HAP-1 (cell line): ENCODE results near the gene COG1.

Experiments used
- DNase-seq, 2 experiments: peaks; one replicate each; pipeline ENCODE4 v3.0.0-alpha.2; 2016 to 2020; ENCODE audit warnings: low spot score in 2 of 2
- H3K27me3 ChIP-seq: fragments of 250-450 bp; sonication (Bioruptor Pico); 2 replicates; pipeline ENCODE4 v1.5.1; 2020; ENCODE audit warnings: low read depth, mild to moderate bottlenecking, moderate library complexity
- H3K36me3 ChIP-seq: fragments of 250-450 bp; sonication (Bioruptor Pico); replicated peaks from 2 replicates; pipeline ENCODE4 v1.5.1; 2020; ENCODE audit warnings: mild to moderate bottlenecking
- H3K4me1 ChIP-seq: fragments of 250-450 bp; sonication (Bioruptor Pico); 2 replicates; pipeline ENCODE4 v1.5.1; 2020; ENCODE audit warnings: mild to moderate bottlenecking
- H3K4me3 ChIP-seq: fragments of 250-450 bp; sonication (Bioruptor Pico); 2 replicates; pipeline ENCODE4 v1.5.1; 2020; ENCODE audit warnings: mild to moderate bottlenecking, moderate library complexity
- H3K9me3 ChIP-seq: fragments of 250-450 bp; sonication (Bioruptor Pico); 2 replicates; pipeline ENCODE4 v1.5.1; 2020; ENCODE audit warnings: mild to moderate bottlenecking, moderate library complexity
- in situ Hi-C: fragments of 300-500 bp; cut with MboI; formaldehyde crosslinking; loops from 3 replicates; pipeline ENCODE4 v1.14.3; 2020; ENCODE audit warnings: low sequenced_read_pairs, inconsistent platforms, mixed read lengths

The COG1 gene

DNA sequence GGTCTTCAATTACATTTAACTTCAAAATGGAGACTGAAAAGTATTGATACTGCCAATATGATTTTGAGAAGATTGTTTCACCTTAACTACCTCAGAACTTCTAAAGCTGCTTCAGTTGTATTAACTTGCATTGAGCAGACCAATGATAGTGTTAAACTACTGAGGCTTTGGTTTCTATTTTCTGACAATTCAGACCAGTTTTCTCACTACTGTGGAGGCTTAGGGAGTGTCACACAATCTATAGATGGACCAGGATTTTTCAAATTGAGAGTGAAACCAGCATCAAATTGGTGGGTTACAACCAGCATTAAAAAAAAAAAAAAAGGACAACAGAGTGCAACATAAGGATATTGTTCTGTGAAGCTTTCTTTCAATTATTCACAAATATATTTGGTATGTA lies 21.2 kb downstream of the COG1 start:
- H3K36me3 ChIP-seq: peaks cover 12% of the 10 kb centered on the region
- no peaks in the 10 kb centered on the region for H3K4me1 ChIP-seq
- in situ Hi-C loops: no loop called here
- DNase-seq: no peak
- no peaks in the 10 kb centered on the region for H3K9me3 ChIP-seq
- no peaks in the 10 kb centered on the region for H3K27me3 ChIP-seq
- no peak overlapping the region for H3K4me3 ChIP-seq

DNA sequence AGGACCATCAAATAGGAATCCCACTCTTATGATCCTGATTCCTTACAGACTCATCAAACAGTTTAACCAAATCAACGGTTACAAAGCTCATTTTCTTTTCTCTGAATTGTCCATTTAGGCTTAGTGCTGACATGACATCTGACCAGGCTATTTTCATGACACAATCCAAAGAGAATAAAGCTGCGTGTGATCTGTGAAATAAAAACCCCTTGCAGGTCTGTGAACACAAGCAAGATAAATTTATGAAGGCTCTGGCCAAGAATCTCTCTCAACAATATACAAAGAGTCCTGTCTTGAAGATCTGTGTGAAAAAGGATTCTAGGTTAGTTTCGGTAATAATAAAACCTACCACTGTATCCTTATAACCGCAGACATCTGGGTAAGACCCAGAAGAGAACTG lies 22.0 kb downstream of the COG1 start:
- in situ Hi-C loops: no loop called here
- no peak for DNase-seq
- H3K4me1 ChIP-seq: no peaks in the 10 kb centered on the region
- peaks cover 4% of the 10 kb centered on the region for H3K36me3 ChIP-seq
- no peak overlapping the region for H3K4me3 ChIP-seq
- H3K9me3 ChIP-seq: no peaks in the 10 kb centered on the region
- H3K27me3 ChIP-seq: no peaks in the 10 kb centered on the region

DNA sequence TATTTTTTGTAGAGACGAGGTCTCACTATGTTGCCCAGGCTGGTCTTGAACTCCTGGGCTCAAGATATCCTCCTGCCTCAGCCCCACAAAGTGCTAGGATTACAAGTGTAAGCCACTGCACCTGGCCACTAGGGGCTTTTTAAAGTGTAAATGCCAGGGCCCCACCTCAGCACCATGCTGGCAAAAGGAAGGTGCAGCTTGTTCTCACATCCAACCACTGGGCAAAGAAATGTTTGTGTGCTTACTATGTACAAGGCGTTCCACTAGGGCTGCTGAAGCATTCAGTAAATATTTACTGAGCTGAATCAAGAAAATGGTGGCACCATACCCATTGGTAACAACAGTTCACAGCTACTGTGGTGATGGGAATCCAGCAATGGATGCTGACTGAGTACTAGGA lies 22.6 kb downstream of the COG1 start:
- Histone ChIP-seq H3K4me3 (no peak overlapping the region), H3K27me3 (no peaks in the 10 kb centered on the region), H3K4me1 (no peaks in the 10 kb centered on the region), H3K36me3 (peaks cover 4% of the 10 kb centered on the region), H3K9me3 (no peaks in the 10 kb centered on the region)
- no peak for DNase-seq
- in situ Hi-C loops: no loop called here

GRCh38 chr17:73223626-73224230 lies 30.9 kb downstream of the COG1 start:
- Histone ChIP-seq H3K4me1 (peaks cover 16% of the 10 kb centered on the region), H3K36me3 (no peaks in the 10 kb centered on the region; the same call in 1 of the 2 replicates), H3K27me3 (no peaks in the 10 kb centered on the region), H3K4me3 (no peak overlapping the region), H3K9me3 (no peaks in the 10 kb centered on the region)
- in situ Hi-C loops: no loop called here
- DNase-seq: no peak

- no peak overlapping the region for H3K4me3 ChIP-seq
- H3K4me1 ChIP-seq: peaks cover 21% of the 10 kb centered on the region
- H3K9me3 ChIP-seq: no peaks in the 10 kb centered on the region
- H3K27me3 ChIP-seq: no peaks in the 10 kb centered on the region
- in situ Hi-C loops: no loop called here
- H3K36me3 ChIP-seq: no peaks in the 10 kb centered on the region; the same call in 1 of the 2 replicates
- DNase-seq: no peak
These were observed 31.4 kb downstream of the COG1 start for GRCh38 chr17:73224237-73224636.

DNA sequence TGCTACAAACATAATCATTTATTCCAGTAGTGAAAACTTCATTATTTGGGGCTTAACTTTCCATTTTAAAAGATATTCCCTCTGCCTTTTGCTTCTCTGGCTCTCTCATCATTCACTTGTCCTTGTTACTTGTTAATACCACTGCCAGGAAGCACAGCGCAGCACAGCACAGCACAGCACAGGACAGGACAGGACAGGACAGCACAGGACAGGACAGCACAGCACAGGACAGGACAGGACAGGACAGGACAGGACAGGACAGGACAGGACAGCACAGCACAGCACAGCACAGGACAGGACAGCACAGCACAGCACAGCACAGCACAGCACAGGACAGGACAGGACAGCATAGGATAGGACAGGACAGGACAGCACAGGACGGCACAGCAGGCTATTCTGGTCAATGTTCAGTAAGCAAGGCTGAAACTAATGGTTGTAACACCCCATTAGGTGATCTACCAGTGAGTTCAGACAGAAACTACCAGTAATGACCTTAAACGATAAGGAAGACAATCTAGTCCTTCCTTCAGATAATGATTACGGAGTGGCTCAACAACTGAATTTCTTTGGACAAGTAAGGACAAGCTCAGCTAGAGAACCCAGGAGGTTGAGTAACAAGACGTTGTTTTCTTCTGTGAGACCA lies 31.9 kb downstream of the COG1 start:
- peaks cover 22% of the 10 kb centered on the region for H3K4me1 ChIP-seq
- in situ Hi-C loops: no loop called here
- no peaks in the 10 kb centered on the region for H3K27me3 ChIP-seq
- H3K36me3 ChIP-seq: no peaks in the 10 kb centered on the region; the same call in 1 of the 2 replicates
- no peak for DNase-seq
- H3K9me3 ChIP-seq: no peaks in the 10 kb centered on the region
- no peak overlapping the region for H3K4me3 ChIP-seq

DNA sequence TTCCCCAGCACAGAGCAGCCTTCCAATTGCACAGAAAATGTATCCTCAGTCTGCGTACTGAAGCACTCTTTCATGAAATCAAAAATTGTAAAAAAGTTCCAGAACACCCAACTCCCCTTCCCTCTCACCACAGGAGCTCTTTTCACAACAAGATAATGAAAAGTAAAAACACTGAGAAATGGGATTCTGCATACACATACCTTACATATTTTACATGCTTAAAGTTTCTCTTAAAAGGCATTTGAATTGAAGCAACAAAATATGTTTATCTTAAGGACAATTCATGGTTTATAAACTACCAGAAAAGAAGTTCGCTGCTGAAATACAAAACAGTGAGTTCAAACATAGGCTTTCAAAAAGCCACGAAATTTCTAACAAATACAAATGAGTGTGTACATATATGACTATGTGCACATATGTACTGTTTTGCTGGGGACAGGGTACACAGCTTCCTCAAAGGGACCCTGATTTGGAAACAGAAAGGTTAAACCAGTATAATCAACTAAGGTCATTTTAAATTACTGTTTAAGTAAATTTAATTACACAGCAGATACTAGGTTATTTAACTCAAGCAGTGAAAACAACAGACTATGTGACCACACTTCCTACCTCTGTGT lies 33.8 kb downstream of the COG1 start:
- DNase-seq: peak in 1 of 2 experiments; percentile 49
- no peaks in the 10 kb centered on the region for H3K27me3 ChIP-seq
- no peaks in the 10 kb centered on the region; the same call in 1 of the 2 replicates for H3K36me3 ChIP-seq
- H3K4me1 ChIP-seq: peaks cover 22% of the 10 kb centered on the region
- H3K4me3 ChIP-seq: no peak overlapping the region
- in situ Hi-C loops: no loop called here
- no peaks in the 10 kb centered on the region for H3K9me3 ChIP-seq

- no peak overlapping the region for H3K4me3 ChIP-seq
- no peak for DNase-seq
- H3K4me1 ChIP-seq: peaks cover 22% of the 10 kb centered on the region
- no peaks in the 10 kb centered on the region; the same call in 1 of the 2 replicates for H3K36me3 ChIP-seq
- no peaks in the 10 kb centered on the region for H3K9me3 ChIP-seq
- no peaks in the 10 kb centered on the region for H3K27me3 ChIP-seq
- in situ Hi-C loops: no loop called here
These were observed 34.5 kb downstream of the COG1 start for GRCh38 chr17:73227379-73227778.

- no peaks in the 10 kb centered on the region for H3K9me3 ChIP-seq
- no peaks in the 10 kb centered on the region for H3K27me3 ChIP-seq
- peaks cover 22% of the 10 kb centered on the region for H3K4me1 ChIP-seq
- H3K4me3 ChIP-seq: no peak overlapping the region
- in situ Hi-C loops: no loop called here
- no peak for DNase-seq
- H3K36me3 ChIP-seq: no peaks in the 10 kb centered on the region; the same call in 1 of the 2 replicates
These were observed 35.1 kb downstream of the COG1 start for GRCh38 chr17:73227944-73228343.

- in situ Hi-C loops: no loop called here
- peak in 1 of 2 experiments; percentile 31 for DNase-seq
- Histone ChIP-seq H3K36me3 (no peaks in the 10 kb centered on the region; the same call in none of the 2 replicates), H3K9me3 (no peaks in the 10 kb centered on the region), H3K27me3 (no peaks in the 10 kb centered on the region), H3K4me3 (no peak overlapping the region), H3K4me1 (peaks cover 22% of the 10 kb centered on the region)
These were observed 35.9 kb downstream of the COG1 start for GRCh38 chr17:73228748-73229236.

DNA sequence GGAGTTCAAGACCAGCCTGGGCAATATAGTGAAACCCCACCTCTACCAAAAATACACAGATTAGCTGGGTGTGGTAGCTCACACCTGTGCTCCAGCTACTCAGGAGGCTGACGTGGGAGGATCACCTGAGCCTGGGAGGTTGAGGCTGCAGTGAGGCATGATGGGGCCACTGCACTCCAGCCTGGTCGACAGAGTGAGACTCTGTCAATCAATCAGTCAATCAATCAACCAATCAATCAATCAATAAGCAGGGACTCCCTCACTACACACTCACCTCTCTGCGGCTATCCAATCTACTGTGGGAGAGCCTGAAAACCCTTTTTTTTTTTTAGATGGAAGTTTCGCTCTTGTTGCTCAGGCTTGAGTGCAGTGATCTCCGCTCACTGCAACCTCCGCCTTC lies 37.2 kb downstream of the COG1 start:
- H3K27me3 ChIP-seq: no peaks in the 10 kb centered on the region
- peaks cover 2% of the 10 kb centered on the region for H3K36me3 ChIP-seq
- H3K9me3 ChIP-seq: no peaks in the 10 kb centered on the region
- in situ Hi-C loops: loop anchor here (10.0 kb wide), 1 partner anchor 505 kb away; no protein-coding TSS in a partner anchor
- DNase-seq: no peak
- peaks cover 22% of the 10 kb centered on the region for H3K4me1 ChIP-seq
- H3K4me3 ChIP-seq: no peak overlapping the region

GRCh38 chr17:73231395-73231794 lies 38.5 kb downstream of the COG1 start:
- H3K27me3 ChIP-seq: no peaks in the 10 kb centered on the region
- DNase-seq: peak in 1 of 2 experiments; percentile 31
- in situ Hi-C loops: loop anchor here (10.0 kb wide), 1 partner anchor 507 kb away; no protein-coding TSS in a partner anchor
- H3K36me3 ChIP-seq: peaks cover 15% of the 10 kb centered on the region
- peak overlapping the region; percentile 90 for H3K4me3 ChIP-seq
- H3K9me3 ChIP-seq: no peaks in the 10 kb centered on the region
- H3K4me1 ChIP-seq: peaks cover 22% of the 10 kb centered on the region

DNA sequence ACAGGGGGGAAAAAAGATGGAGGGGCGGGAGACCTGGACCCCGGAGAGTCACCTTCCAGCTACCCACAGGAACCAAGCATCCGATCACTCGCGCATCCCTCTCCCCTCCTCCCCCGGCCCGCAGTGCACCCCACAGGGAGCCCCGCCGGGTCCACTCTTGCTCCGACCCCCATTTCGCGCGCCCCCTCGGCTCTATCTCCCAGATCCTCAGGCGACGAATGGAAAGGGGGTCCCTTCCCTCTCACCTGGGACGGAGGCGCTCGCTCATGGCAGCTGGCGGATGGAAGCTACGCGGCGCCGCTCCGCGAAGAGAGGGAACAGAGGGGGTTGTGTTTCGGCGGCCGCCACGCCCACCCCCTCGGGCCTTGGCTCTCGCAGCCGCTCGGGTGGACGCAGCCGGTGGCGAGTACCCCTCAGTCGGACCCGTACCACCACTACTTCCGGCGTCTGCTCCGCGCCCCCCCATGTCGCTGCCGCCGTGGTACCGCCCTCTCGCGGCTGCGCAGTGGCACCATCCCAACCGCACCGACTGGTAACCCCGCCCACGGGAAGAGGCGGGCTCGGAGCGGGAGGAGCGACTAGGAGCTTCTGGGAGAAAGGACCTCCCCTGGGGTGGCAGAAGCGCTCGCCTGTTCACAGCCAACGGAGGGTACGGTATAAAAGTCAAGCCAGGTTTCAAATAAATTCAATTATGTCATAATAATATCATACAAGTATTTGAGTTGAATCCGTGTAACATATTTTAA lies 39.2 kb downstream of the COG1 start:
- peaks cover 19% of the 10 kb centered on the region for H3K36me3 ChIP-seq
- in situ Hi-C loops: loop anchor here (10.0 kb wide), 1 partner anchor 507 kb away; no protein-coding TSS in a partner anchor

More for the DNA sequence above, 39.2 kb downstream of the COG1 start:
- Histone ChIP-seq H3K9me3 (no peaks in the 10 kb centered on the region), H3K4me1 (peaks cover 18% of the 10 kb centered on the region), H3K27me3 (no peaks in the 10 kb centered on the region), H3K4me3 (peak overlapping the region; percentile 90)
- DNase-seq: peak; percentile 92 to 97
